Right renal pelvis (tissue), 4 donors: ENCODE data around the gene AP2B1. TPM values are rescaled to one million over a fixed set of nuclear protein-coding genes. Genes with fewer than 3 reads are reported as not detected.

Source experiments
- DNase-seq, 4 donors: peaks; one replicate each; pipeline ENCODE4 v3.0.0-alpha.2; 2013; ENCODE audit warnings: low read depth in 4 of 4, low spot score in 3 of 4, missing footprints in 1 of 4
- polyA plus RNA-seq, 4 donors: library from polyadenylated mRNA; unstranded; fragments of 120-200 nt; gene quantifications; one replicate each; pipeline ENCODE4 v1.2.1, GENCODE V29; 2013; ENCODE audit not compliant: insufficient read length in 4 of 4

Gene AP2B1
- polyA plus RNA-seq, 4 donors: 119 to 139 (median 134) TPM

DNA sequence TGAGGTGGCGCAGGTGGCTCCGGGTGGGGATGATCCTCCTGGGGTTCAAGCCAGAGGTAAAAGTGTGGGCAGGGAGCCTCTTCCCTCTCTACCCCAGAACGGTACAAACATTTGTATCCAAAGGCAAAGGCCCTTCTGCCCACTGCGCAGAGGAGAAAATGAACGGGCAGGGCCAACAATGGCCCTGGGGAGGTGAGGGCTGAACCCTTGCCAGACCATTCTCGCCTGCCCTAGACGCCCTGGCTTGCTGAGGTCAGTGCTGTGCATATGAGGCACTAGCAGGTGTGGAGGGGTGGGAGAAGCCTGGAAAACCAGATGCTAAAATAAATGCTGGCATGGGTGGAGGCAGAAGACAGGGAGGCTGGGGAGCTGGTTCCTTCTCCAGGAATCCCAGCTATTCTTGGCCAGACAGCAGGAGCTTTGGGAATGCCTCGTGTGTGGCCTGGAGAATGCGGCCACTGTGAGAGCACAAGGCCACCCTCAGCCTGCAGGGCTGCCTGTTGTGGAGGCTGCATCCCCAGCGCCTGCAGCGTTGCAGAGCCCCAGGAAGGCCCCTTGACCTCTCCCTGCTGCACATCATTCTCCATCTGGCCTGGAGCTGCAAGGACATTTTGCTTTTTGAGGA is 178.1 kb downstream of the AP2B1 start:
- DNase-seq: no peak

DNA sequence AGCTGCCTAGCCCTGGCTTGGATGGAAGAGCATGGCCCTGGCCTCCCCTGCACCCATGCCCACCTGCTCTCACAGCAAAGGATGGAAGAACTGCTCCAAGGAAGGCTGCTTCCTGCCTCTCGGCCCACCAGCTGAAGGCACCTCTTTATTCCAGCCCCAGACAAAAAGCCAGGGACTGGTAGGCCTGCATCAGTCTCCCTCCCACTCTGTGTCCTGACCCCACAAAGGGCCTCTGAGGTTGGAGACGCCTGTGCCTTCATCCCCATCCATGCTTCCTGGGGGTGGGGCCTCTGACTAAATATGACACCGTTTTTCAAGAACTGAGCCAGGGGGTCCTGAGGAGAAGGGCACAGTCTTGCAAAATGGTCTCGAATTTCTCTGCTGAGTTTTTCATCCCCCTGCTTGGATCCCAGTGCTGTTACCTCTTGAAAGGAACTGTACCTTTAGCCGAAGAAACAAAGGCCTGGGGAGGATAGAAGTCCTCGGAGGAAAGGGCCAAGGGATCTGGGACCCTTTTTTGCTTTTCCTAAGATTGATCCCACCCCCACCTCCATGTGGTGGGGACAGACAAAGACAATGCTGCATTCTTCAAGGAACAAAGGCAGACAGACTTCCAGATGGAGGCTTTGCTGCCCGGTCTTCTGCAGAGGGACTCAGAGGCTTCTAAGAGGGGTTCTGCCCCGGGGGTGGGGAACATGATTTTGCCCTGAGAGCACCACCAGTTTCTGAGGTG is 178.8 kb downstream of the AP2B1 start:
- no peak for DNase-seq

DNA sequence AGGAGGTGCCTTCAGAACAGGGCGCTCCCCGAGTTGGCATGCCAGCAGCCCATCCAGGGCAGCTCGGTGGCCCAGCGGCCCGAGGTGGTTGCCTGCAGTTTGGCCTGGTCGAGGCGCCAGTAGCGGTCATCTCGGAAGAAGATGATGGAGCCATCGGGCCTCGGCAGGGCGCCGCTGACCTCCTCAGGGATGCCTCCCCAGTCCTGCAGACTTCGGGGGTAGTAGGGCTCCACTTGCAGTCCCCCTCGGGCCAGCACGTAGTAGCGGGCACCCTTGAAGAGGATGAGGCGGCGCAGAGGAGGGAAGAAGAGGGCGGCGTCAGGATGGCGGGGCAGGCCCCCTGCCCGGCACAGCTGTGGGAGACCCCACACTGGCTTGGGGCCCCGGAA is 179.4 kb downstream of the AP2B1 start:
- DNase-seq: no peak

DNA sequence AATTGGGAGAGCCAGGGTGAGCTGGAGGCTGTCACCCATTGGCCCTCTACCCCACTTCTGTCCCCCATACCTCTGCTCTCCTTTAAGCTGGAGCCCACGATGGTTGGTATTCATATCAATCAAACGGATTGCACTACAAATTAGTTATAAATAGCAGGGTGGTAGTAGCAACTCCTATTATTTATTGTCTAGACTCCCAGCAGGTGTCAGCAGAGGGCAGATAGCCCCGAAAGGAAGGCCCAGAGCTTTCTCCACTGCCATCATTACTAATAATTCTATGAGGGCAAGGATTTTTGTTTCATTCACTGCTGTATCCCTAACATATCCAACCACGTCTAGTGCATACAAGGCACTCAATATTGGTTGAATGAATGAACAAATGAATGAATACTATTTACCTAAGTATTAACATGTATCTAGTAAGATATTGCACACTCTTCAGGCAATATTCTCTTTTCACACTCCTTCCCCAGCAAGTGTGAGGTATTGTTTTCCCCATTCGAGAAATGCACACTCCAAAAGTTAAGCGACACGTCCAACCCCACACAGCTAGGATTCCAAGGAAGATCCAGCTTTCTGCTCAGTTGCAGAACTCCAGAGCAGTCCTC is 179.9 kb downstream of the AP2B1 start:
- DNase-seq: no peak

DNA sequence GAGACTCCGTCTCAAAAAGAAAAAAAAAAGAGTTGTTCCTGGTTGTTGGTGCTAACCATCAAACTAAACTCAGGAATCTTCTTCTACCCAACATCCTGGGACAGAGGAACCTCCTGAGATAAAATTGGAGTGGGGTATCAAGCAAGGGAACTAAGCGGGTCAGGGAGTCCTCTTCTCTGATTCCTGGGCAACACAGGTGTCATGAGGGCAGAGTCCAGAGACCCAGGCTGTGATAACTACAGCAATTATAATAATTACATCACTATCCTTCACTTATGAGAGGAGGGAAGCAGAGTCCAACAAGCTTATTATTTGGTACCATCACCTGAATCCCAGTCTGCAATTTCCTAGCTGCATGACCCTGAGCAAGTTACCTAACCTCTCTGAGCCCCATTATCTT is 181.7 kb downstream of the AP2B1 start:
- no peak for DNase-seq

DNA sequence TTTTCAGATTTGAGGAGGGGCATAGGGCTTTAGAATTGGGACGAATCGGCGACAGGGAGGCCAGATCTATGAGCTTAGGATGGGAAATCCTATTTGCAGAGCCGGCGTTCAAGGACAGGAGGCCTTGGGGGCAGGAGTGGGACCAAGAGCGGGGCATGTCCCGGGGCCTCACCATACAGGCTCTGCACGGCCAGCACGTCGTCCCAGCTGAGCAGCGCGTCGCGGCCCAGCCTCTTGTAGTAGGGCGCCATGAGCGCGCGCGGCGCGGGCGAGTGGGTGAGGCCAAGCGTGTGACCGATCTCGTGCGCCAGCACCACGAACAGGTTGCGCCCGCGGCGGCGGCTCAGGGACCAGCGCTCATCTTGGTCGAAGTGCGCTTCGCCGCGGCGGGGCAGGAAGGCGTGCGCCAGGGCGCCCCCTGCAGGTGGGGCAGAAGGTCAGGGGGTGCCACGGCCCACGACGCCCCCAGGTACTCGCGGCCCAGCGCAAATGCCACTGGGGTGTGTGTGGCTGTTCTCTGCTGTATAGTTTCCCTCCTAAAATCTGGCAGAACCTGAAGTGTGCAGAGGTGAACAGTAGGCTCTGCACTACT is 182.9 kb downstream of the AP2B1 start:
- DNase-seq: no peak

DNA sequence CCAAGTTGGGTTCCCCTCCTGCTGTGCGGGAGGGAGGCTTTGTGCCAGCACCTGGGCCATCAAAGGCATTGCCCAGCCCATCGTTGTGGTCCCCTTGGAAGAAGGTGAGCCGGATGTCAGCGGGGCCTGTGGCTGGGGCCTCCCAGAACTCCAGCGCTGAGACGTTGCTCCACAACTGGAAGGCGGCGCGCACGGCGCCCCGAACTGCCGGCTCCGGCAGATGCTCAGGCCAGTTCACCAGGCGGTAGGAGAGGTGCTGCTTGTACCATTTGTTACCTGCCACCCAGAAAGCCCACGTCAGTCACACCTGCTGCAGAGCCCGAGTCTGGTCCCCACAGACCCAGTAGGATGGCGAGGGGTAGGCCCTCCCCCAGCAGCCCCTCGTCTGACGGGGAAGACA is 186.0 kb downstream of the AP2B1 start:
- DNase-seq: no peak

DNA sequence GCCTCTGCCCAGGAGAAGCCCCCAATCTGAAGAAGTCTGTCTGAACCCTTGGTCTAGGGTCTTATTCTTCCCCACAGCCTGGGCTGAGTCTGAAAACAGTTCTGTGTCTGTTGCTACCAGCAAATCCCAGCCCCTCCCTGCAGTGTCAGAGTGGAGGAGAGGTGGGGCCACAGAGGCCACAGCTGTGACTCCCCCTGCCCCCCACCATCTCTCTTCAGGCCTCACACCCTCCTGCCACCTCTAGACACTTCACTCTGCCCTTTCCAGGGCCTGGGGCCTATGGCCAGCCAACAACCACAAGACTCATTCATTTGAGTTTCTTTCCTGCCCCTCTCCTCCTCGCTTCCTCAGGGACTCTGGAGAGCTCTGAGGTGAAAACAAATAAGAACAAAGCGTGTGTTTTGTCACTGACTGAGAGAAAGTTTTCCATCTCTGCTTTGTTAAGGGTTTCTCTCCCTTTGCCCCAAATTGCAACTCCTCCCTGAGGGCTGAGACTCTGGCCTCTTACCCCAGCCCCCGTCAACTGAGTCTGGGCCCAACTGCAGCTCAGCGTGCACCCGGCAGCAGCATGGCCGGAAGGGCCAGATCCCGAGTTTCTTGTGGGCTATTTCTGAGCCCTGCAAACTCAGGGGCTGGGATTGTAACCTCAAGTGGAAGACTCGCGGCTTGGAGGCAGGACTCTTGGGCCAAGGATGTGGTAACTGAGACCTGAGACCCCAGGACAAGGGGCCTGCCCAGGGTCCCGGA is 186.7 kb downstream of the AP2B1 start:
- DNase-seq: no peak

DNA sequence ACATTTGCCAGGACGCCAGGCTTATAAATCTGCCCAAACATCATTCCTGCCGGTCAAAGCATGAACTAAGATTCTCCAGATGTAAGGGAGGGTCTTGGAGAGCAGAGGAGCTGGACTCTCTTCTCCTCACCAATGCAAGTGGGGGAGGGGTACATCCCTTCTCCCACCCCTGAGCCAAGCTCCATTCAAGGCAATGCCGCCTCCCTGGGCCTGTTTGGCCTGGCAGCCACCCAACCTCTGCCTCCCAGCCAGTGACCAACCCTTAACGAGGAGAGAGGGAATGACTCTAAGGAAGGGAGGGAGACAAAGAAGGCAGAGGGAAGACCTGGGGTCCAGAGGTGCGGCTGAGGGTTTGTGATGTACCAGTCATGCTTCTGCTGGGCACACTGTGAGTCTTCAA is 187.4 kb downstream of the AP2B1 start:
- DNase-seq: no peak

DNA sequence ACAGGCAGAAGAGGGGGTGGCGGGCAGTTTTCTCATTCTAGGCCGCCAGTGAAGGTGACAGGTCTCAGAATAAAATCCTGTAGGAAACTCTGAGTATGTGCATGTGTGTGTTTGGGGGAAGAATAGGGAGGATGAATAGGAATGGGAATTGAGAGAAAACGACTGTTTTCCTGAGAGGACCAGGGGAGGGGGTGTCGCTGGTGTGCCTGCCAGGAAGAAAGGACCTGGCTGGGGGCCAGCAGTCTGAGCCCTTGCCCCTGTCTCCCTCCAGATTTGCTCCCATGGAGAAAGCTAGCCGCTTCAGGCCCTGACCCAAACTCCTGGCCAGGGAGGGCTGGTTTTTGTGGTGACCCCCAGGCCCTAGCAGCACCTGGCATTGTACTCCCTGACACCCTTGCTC is 187.9 kb downstream of the AP2B1 start:
- DNase-seq: no peak

DNA sequence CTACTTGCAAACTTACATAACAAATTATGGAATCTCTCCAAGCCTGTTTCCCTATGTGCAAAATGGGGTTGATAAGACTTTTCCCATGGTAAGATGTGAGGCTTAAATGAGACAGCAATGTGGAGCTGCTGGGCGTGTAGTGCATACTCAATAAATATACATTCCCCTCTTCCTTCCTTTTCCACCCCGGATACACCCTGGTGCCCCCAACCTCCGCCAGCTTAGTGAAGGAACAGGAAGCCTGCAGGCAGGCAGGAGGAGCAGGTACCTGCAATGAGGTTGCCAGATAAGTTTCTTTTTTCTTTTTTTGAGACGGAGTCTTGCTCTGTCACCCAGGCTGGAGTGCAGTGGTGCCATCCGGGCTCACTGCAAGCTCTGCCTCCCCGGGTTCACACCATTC is 188.5 kb downstream of the AP2B1 start:
- no peak for DNase-seq

Other genes starting within 250 kb of the AP2B1 start
- 10 to 100 TPM; 10.7 to 15.0 (median 13.0) TPM for gene SLFN11, start 213.7 kb upstream of the AP2B1 start, polyA plus RNA-seq
- 10 to 100 TPM; 14.2 to 22.8 (median 19.0) TPM for gene SLFN12, start 154.8 kb upstream of the AP2B1 start, polyA plus RNA-seq
- 10 to 100 TPM; 21.6 to 27.5 (median 23.2) TPM for gene SLFN13, start 138.6 kb upstream of the AP2B1 start, polyA plus RNA-seq
- gene SLFN12L, start 49.6 kb upstream of the AP2B1 start, polyA plus RNA-seq: under 1 TPM; 0.10 to 0.21 (median 0.13) TPM
- gene SLFN14, start 26.5 kb upstream of the AP2B1 start, polyA plus RNA-seq: under 1 TPM; 0.15 to 0.32 (median 0.21) TPM
- 10 to 100 TPM; 11.8 to 14.9 (median 13.4) TPM for gene PEX12, start 8.8 kb upstream of the AP2B1 start, polyA plus RNA-seq
- 10 to 100 TPM; 12.2 to 14.0 (median 12.5) TPM for gene RASL10B, start 144.3 kb downstream of the AP2B1 start, polyA plus RNA-seq
- gene GAS2L2, start 165.9 kb downstream of the AP2B1 start, polyA plus RNA-seq: under 1 TPM in 2 of 4 donors, not detected in 2; 0.05 to 0.07 TPM
- gene C17orf50, start 173.6 kb downstream of the AP2B1 start, polyA plus RNA-seq: under 1 TPM in 3 of 4 donors, not detected in 1; 0.08 to 0.22 (median 0.20) TPM
- gene MMP28, start 208.3 kb downstream of the AP2B1 start, polyA plus RNA-seq: 1 to 10 TPM; 1.3 to 2.2 (median 1.5) TPM
- gene TAF15, start 222.2 kb downstream of the AP2B1 start, polyA plus RNA-seq: 100 to 1,000 TPM; 194 to 227 (median 224) TPM